DND-41 (cell line): ENCODE results near the gene OR52N5.

ENCODE experiments used
- ATAC-seq: fragments of 200-7000 bp; cut with Tn5 transposase; 3 replicates; pipeline ENCODE4 v1.9.1; 2021; ENCODE audit warnings: low read depth; ENCODE audit not compliant: insufficient read depth
- DNase-seq: peaks from one replicate; pipeline ENCODE4 v3.0.0-alpha.2; 2020
- H2AFZ ChIP-seq: 2 replicates; pipeline ENCODE4 v1.6.0; 2012; ENCODE audit warnings: low read depth, low read length
- H3K27ac ChIP-seq: 2 replicates; pipeline ENCODE4 v1.5.1; 2012; ENCODE audit warnings: low read length, inconsistent platforms
- H3K27me3 ChIP-seq: fragments of 200-600 bp; sonication (generic); 2 replicates; pipeline ENCODE4 v1.6.0; 2012; ENCODE audit warnings: low read length, mild to moderate bottlenecking, inconsistent platforms; ENCODE audit not compliant: insufficient read depth, poor library complexity
- H3K36me3 ChIP-seq: 2 replicates; pipeline ENCODE4 v1.5.1; 2012; ENCODE audit warnings: low read length, inconsistent platforms; ENCODE audit not compliant: insufficient read depth
- H3K4me1 ChIP-seq: 2 replicates; pipeline ENCODE4 v1.5.1; 2012; ENCODE audit warnings: mild to moderate bottlenecking, low read length; ENCODE audit not compliant: insufficient read depth
- H3K4me2 ChIP-seq: 2 replicates; pipeline ENCODE4 v1.6.0; 2012; ENCODE audit warnings: mild to moderate bottlenecking, moderate library complexity, low read length, inconsistent platforms; ENCODE audit not compliant: insufficient read depth
- H3K4me3 ChIP-seq, 2 experiments: fragments of 200-600 bp in 1 of 2; shearing (Covaris generic) in 1 of 2; 2 replicates each; pipeline ENCODE4 v1.5.1; 2012 to 2016; ENCODE audit warnings: inconsistent platforms in 2 of 2, low read length in 2 of 2, mild to moderate bottlenecking in 2 of 2, low read depth in 1 of 2, moderate library complexity in 1 of 2
- H3K79me2 ChIP-seq: 2 replicates; pipeline ENCODE4 v1.6.0; 2012; ENCODE audit warnings: low read length, inconsistent platforms; ENCODE audit not compliant: insufficient read depth
- H3K9ac ChIP-seq: 2 replicates; pipeline ENCODE4 v1.6.0; 2012; ENCODE audit warnings: low read depth, mild to moderate bottlenecking, inconsistent platforms, low read length, moderate library complexity
- H3K9me3 ChIP-seq: 2 replicates; pipeline ENCODE4 v1.5.1; 2012; ENCODE audit warnings: low read length, moderate library complexity, mild to moderate bottlenecking, inconsistent platforms; ENCODE audit not compliant: insufficient read depth, severe bottlenecking
- H4K20me1 ChIP-seq: 2 replicates; pipeline ENCODE4 v1.6.0; 2012; ENCODE audit warnings: low read length; ENCODE audit not compliant: insufficient read depth
- CTCF ChIP-seq: IDR thresholded peaks from 2 replicates; pipeline ENCODE4 v1.5.1; 2012; ENCODE audit warnings: borderline replicate concordance, low read length, moderate library complexity, mild to moderate bottlenecking; ENCODE audit not compliant: poor library complexity, severe bottlenecking; ENCODE audit errors: extremely low read depth
- EZH2 ChIP-seq: IDR thresholded peaks from 3 replicates; pipeline ENCODE4 v1.6.1; 2012; ENCODE audit warnings: borderline replicate concordance, low read depth, mild to moderate bottlenecking, moderate library complexity, low read length, inconsistent platforms; ENCODE audit not compliant: severe bottlenecking

Gene OR52N5

DNA sequence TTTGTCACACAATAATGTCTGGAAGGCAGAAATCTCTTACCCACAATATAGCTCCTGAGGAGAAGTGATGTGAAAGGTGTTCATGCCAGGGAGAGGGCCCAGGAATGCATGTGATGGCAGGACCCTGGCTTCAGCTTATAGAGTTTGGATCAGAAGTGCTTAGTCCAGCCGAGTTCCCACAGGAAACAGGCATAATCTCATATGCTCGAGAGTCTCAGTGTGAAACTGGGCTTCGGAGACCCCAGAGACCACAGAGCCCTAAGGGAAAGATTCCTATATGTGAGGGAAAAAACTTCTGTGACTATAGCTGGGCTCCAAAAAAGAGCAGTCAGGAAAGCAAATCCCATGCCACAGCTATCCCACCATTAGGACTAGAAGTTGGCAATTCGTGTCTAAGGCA is at the start of gene OR52N5:
OR52N5 (minus strand) TSS at position 101 of the 400 bp plus-strand sequence. CDS start 4,721 bp downstream, outside the sequence.
- Histone ChIP-seq H3K27me3 (peaks cover under 1% of the 10 kb centered on the region), H4K20me1 (no peaks in the 10 kb centered on the region), H3K9me3 (no peaks in the 10 kb centered on the region), H3K9ac (no peak within 1 kb of the TSS), H3K4me1 (no peaks in the 10 kb centered on the region), H3K79me2 (no peaks in the 10 kb centered on the region), H3K4me3 (no peak within 1 kb of the TSS), H3K36me3 (no peaks in the 10 kb centered on the region), H3K4me2 (no peak within 1 kb of the TSS), H2AFZ (no peak within 1 kb of the TSS), H3K27ac (no peak within 1 kb of the TSS)
- ATAC-seq: no peak
- DNase-seq: no peak
- TF ChIP-seq EZH2 (no peak), CTCF (no peak)

- Histone ChIP-seq H3K27me3 (peaks cover 2% of the 10 kb centered on the region), H3K79me2 (no peaks in the 10 kb centered on the region), H3K27ac (no peak overlapping the region), H3K9me3 (no peaks in the 10 kb centered on the region), H3K9ac (no peak overlapping the region), H4K20me1 (no peaks in the 10 kb centered on the region), H2AFZ (no peak overlapping the region), H3K4me3 (no peak overlapping the region), H3K4me1 (no peaks in the 10 kb centered on the region), H3K36me3 (no peaks in the 10 kb centered on the region), H3K4me2 (no peak overlapping the region)
- DNase-seq: no peak
- ATAC-seq: no peak
- TF ChIP-seq CTCF (no peak), EZH2 (no peak)
Observed at GRCh38 chr11:5831196-5831829, 48.2 kb upstream of the OR52N5 start.

GRCh38 chr11:5818245-5818886 is 35.2 kb upstream of the OR52N5 start:
- Histone ChIP-seq H3K9ac (no peak overlapping the region), H3K4me2 (peak overlapping the region; percentile 49; the same call in 1 of the 2 replicates)

More at GRCh38 chr11:5818245-5818886, 35.2 kb upstream of the OR52N5 start:
- Histone ChIP-seq H3K36me3 (no peaks in the 10 kb centered on the region), H2AFZ (peak overlapping the region; percentile 25), H3K27ac (no peak overlapping the region), H4K20me1 (no peaks in the 10 kb centered on the region), H3K27me3 (no peaks in the 10 kb centered on the region), H3K4me3 (peak overlapping the region in 1 of 2 experiments; percentile 23; a peak in 1 of 4 replicates), H3K79me2 (no peaks in the 10 kb centered on the region), H3K9me3 (no peaks in the 10 kb centered on the region), H3K4me1 (no peaks in the 10 kb centered on the region; the same call in 1 of the 2 replicates)
- DNase-seq: no peak
- peak; percentile 62; the same call in 2 of the 3 replicates for ATAC-seq
- TF ChIP-seq CTCF: no peak
